ENCODE data around the gene HPS1. TPM values are rescaled to one million over a fixed set of nuclear protein-coding genes. Genes with fewer than 3 reads are reported as not detected.

HPS1 gene
- total RNA-seq, 1 experiment from 2014 or later: 31.1 TPM

Small RNA genes within 50 kb of the gene (small RNA-seq; reads per million reads assigned to genes)
- 0 to 0.10 reads per million in 2 experiments for gene MIR4685

Other genes with a start within 250 kb of the HPS1 start
- not detected in 2 replicates for gene LOXL4, start 178.7 kb downstream of the HPS1 start, total RNA-seq (2014; rRNA removed; shearing (Covaris generic))
- 2.2 and 3.2 TPM in 2 replicates for gene PYROXD2, start 31.8 kb downstream of the HPS1 start, total RNA-seq (2014; rRNA removed; shearing (Covaris generic))